Endodermal cell (in vitro differentiated cells): Measurements from ENCODE around the gene CP. TPM values are rescaled to one million over a fixed set of nuclear protein-coding genes. Genes with fewer than 3 reads are reported as not detected.

Experiments
- DNase-seq: peaks from one replicate; pipeline ENCODE4 v3.0.0-alpha.2; 2017
- H3K27ac ChIP-seq: 2 replicates; pipeline ENCODE4 v1.5.1; 2013; ENCODE audit warnings: mild to moderate bottlenecking, low read depth, low read length, moderate library complexity
- H3K27me3 ChIP-seq: 2 replicates; pipeline ENCODE4 v1.6.1; 2013; ENCODE audit warnings: mild to moderate bottlenecking, low read length, moderate library complexity; ENCODE audit not compliant: insufficient read depth, control insufficient read depth, poor library complexity, severe bottlenecking
- H3K36me3 ChIP-seq: 2 replicates; pipeline ENCODE4 v1.7.0; 2013; ENCODE audit warnings: mild to moderate bottlenecking, low read length, moderate library complexity; ENCODE audit not compliant: control insufficient read depth, insufficient read depth
- H3K4me1 ChIP-seq: one replicate; pipeline ENCODE4 v1.7.0; 2013; ENCODE audit warnings: low read length; ENCODE audit not compliant: control insufficient read depth, insufficient read depth
- H3K4me3 ChIP-seq: 2 replicates; pipeline ENCODE4 v1.5.1; 2013; ENCODE audit warnings: mild to moderate bottlenecking, low read length, moderate library complexity
- H3K9ac ChIP-seq: 2 replicates; pipeline ENCODE4 v1.6.1; 2013; ENCODE audit warnings: mild to moderate bottlenecking, low read length, moderate library complexity; ENCODE audit not compliant: poor library complexity, severe bottlenecking; ENCODE audit errors: extremely low read depth
- H3K9me3 ChIP-seq: 2 replicates; pipeline ENCODE4 v1.6.1; 2013; ENCODE audit warnings: mild to moderate bottlenecking, low read length, moderate library complexity; ENCODE audit not compliant: control insufficient read depth
- H3K27ac Mint-ChIP-seq: 2 replicates; pipeline ENCODE4 v1.8.0; 2020; ENCODE audit warnings: mixed read lengths
- H3K27me3 Mint-ChIP-seq: 2 replicates; pipeline ENCODE4 v1.8.0; 2021; ENCODE audit warnings: mild to moderate bottlenecking, mixed read lengths; ENCODE audit not compliant: insufficient read depth
- H3K36me3 Mint-ChIP-seq: 2 replicates; pipeline ENCODE4 v1.8.0; 2020; ENCODE audit warnings: low read depth, mixed read lengths
- H3K4me1 Mint-ChIP-seq: 2 replicates; pipeline ENCODE4 v1.8.0; 2020; ENCODE audit warnings: mixed read lengths
- H3K4me3 Mint-ChIP-seq: 2 replicates; pipeline ENCODE4 v1.8.0; 2020; ENCODE audit warnings: mild to moderate bottlenecking, moderate library complexity, mixed read lengths
- H3K9me3 Mint-ChIP-seq: 2 replicates; pipeline ENCODE4 v1.8.0; 2020; ENCODE audit warnings: mild to moderate bottlenecking, mixed read lengths
- WGBS, 2 experiments: methylation state at CpG; one replicate each; pipeline versions ENCODE4 v1.1.5 to v1.1.7; 2013; ENCODE audit warnings: missing lambda C conversion rate in 2 of 2, mixed read lengths in 1 of 2; ENCODE audit not compliant: insufficient coverage in 1 of 2, insufficient read length in 1 of 2; 5-methylcytosine and 5-hydroxymethylcytosine counted together
- total RNA-seq, 2 donors: library from RNA; stranded (reverse); fragmentation: NEBNext Ultra II Directional in 1 of 2; extraction: Animal tissue kit (Norgen Biotek cat#: 25700) in 1 of 2; gene quantifications; 2 replicates in 1 of 2; 3 replicates in 1 of 2; pipeline ENCODE4 v1.2.1, GENCODE V29; 2021
- TF ChIP-seq, protein P1 (sequence below): fragments of 200-600 bp; sonication (generic); conservative IDR thresholded peaks from 2 replicates; pipeline ENCODE4 v1.5.0; 2021; ENCODE audit warnings: antibody characterized with exemption, mild to moderate bottlenecking

CP gene
- total RNA-seq, 2 donors from 2014 or later: 0.53 to 0.86 TPM

DNA sequence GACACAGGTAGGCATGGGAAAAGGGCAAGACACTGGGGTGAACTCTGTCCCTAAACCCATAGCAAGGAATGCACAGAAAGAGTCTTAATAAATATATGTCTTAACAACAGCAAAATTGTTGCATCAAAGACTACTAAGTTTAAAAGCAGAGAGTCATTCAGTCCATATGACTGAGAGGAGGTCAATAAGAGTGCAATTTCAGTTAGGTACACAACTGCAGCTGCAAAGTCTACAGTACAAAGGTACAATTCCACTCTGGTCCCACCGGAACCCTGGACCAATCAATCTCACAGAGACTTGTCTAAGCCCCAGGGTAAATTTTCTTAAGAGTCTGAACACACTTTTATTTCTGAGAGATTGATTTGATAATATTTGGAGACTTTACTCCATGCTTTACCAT lies 6.9 kb downstream of the CP start:
- no peak for DNase-seq
- Mint-ChIP-seq H3K36me3 (no peaks in the 10 kb centered on the region), H3K27ac (no peak overlapping the region), H3K9me3 (peaks cover 4% of the 10 kb centered on the region), H3K4me3 (no peak overlapping the region), H3K27me3 (no peaks in the 10 kb centered on the region), H3K4me1 (peaks cover 12% of the 10 kb centered on the region)
- no peak overlapping the region for H3K9ac ChIP-seq
- no peak overlapping the region for H3K27ac ChIP-seq
- WGBS, 2 experiments: 92 to 100% methylated on average over 1 of the region's 1 CpG
- H3K36me3 ChIP-seq: no peaks in the 10 kb centered on the region
- no peaks in the 10 kb centered on the region for H3K9me3 ChIP-seq
- no peaks in the 10 kb centered on the region for H3K27me3 ChIP-seq
- H3K4me1 ChIP-seq: no peaks in the 10 kb centered on the region
- H3K4me3 ChIP-seq: no peak overlapping the region
- TF ChIP-seq, protein P1, sequence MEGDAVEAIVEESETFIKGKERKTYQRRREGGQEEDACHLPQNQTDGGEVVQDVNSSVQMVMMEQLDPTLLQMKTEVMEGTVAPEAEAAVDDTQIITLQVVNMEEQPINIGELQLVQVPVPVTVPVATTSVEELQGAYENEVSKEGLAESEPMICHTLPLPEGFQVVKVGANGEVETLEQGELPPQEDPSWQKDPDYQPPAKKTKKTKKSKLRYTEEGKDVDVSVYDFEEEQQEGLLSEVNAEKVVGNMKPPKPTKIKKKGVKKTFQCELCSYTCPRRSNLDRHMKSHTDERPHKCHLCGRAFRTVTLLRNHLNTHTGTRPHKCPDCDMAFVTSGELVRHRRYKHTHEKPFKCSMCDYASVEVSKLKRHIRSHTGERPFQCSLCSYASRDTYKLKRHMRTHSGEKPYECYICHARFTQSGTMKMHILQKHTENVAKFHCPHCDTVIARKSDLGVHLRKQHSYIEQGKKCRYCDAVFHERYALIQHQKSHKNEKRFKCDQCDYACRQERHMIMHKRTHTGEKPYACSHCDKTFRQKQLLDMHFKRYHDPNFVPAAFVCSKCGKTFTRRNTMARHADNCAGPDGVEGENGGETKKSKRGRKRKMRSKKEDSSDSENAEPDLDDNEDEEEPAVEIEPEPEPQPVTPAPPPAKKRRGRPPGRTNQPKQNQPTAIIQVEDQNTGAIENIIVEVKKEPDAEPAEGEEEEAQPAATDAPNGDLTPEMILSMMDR: no peak

DNA sequence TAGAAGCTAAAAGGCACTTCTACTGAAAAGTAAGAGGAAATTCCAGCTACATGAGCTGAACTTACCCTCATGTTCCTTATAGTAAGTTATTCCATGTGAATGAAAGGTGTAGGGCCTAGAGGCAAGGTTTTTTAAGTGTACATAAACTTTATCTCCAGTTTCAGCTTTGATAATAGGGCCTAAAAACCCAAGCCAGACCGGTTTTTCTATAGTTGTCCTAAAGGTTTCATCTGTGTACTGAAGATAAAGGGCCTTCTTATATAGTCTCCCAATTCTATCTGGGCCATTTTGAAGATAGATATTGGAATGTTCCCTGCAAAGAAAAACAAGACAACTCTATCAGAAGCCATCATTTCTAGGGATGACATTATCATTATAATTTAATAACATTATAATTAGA lies 9.2 kb downstream of the CP start:
- H3K4me1 Mint-ChIP-seq: peaks cover 14% of the 10 kb centered on the region
- Histone ChIP-seq H3K27me3 (no peaks in the 10 kb centered on the region), H3K4me3 (no peak overlapping the region), H3K27ac (no peak overlapping the region), H3K9me3 (no peaks in the 10 kb centered on the region), H3K9ac (no peak overlapping the region), H3K36me3 (no peaks in the 10 kb centered on the region), H3K4me1 (no peaks in the 10 kb centered on the region)
- no peaks in the 10 kb centered on the region for H3K27me3 Mint-ChIP-seq
- H3K27ac Mint-ChIP-seq: no peak overlapping the region
- no peak for DNase-seq
- 100% methylated on average over 1 of the region's 1 CpG; no CpG with 5 or more reads in 1 of the 2 experiments for WGBS, 2 experiments
- no peak overlapping the region for H3K4me3 Mint-ChIP-seq
- no peaks in the 10 kb centered on the region for H3K9me3 Mint-ChIP-seq
- TF ChIP-seq, protein P1: no peak
- H3K36me3 Mint-ChIP-seq: no peaks in the 10 kb centered on the region

DNA sequence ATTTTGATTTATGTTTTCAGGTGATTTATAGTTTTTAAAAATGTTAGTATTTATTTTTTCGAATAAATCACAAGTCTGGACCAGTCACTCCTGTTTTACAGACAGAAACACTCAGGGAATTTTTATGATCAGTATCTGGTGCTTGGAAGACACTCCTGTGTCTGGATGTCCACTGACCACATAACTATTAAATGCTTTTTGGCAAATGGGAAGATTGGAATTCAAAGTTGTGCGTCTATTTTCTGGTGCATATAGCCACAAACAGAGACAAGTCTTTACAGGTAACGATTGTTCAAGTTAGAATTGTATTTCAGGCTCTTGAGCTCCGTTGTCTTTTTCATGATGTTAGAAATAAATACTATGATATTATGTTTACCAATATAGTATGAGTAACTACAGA lies 12.2 kb downstream of the CP start:
- Mint-ChIP-seq H3K27me3 (no peaks in the 10 kb centered on the region), H3K4me1 (peaks cover 9% of the 10 kb centered on the region), H3K27ac (no peak overlapping the region), H3K9me3 (no peaks in the 10 kb centered on the region), H3K4me3 (no peak overlapping the region), H3K36me3 (no peaks in the 10 kb centered on the region)
- Histone ChIP-seq H3K4me3 (no peak overlapping the region), H3K36me3 (no peaks in the 10 kb centered on the region), H3K27ac (no peak overlapping the region), H3K9me3 (no peaks in the 10 kb centered on the region), H3K27me3 (no peaks in the 10 kb centered on the region), H3K9ac (no peak overlapping the region), H3K4me1 (no peaks in the 10 kb centered on the region)
- WGBS, 2 experiments: 93 to 100% methylated on average over 2 to 4 of the region's 4 CpGs
- no peak for DNase-seq
- TF ChIP-seq, protein P1: no peak
